Measurements from ENCODE around the gene MACO1. TPM values are rescaled to one million over a fixed set of nuclear protein-coding genes. Genes with fewer than 3 reads are reported as not detected.

Gene MACO1
- total RNA-seq, 1 donor from 2014 or later, result 20.4 TPM

- ATAC-seq (no peak), DNase-seq (ENCODE audit: low spot score) (no peak)
- intact Hi-C loops (cut with DNase I), result no loop called here
Measured at GRCh38 chr1:25548601-25549000, 117.9 kb downstream of the MACO1 start.

- DNase-seq (ENCODE audit: low spot score), result no peak
- intact Hi-C loops (cut with DNase I), result no loop called here
- peak; percentile 58 for ATAC-seq
Measured at GRCh38 chr1:25549273-25550154, 118.8 kb downstream of the MACO1 start.

Other genes with a start within 250 kb of the MACO1 start
- gene SYF2, start 198.4 kb upstream of the MACO1 start, total RNA-seq, result 42.3 TPM
- 144 TPM for gene RSRP1, start 183.4 kb upstream of the MACO1 start, total RNA-seq
- gene RHD, start 158.4 kb upstream of the MACO1 start, total RNA-seq, result 0.27 TPM
- gene TMEM50A, start 92.6 kb upstream of the MACO1 start, total RNA-seq, result 102 TPM
- 1.1 TPM for gene RHCE, start 10.1 kb upstream of the MACO1 start, total RNA-seq
- 25.0 TPM for gene LDLRAP1, start 112.7 kb downstream of the MACO1 start, total RNA-seq
- gene MAN1C1, start 185.9 kb downstream of the MACO1 start, total RNA-seq, result 29.4 TPM

Data from sciatic nerve (tissue), 2 donors.